ENCODE results near the gene TUBGCP6.

- TF ChIP-seq, protein P1, sequence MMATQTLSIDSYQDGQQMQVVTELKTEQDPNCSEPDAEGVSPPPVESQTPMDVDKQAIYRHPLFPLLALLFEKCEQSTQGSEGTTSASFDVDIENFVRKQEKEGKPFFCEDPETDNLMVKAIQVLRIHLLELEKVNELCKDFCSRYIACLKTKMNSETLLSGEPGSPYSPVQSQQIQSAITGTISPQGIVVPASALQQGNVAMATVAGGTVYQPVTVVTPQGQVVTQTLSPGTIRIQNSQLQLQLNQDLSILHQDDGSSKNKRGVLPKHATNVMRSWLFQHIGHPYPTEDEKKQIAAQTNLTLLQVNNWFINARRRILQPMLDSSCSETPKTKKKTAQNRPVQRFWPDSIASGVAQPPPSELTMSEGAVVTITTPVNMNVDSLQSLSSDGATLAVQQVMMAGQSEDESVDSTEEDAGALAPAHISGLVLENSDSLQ (IDR thresholded peaks at IDR 0.05), result no peak
- TF ChIP-seq NFRKB (IDR thresholded peaks at IDR 0.05), result no peak
Observed at GRCh38 chr22:50229370-50229769, 15.5 kb downstream of the TUBGCP6 start.
